CD4-positive, alpha-beta T cell treated with Interleukin-15 for 1 hour (primary cell): ENCODE data around the gene TTLL9.

Source experiments
- DNase-seq: peaks from one replicate; pipeline ENCODE4 v3.0.0-alpha.2; 2020

TTLL9 gene

GRCh38 chr20:31836853-31837608, 33.4 kb upstream of the TTLL9 start:
- DNase-seq, result no peak

GRCh38 chr20:31837896-31838397, 32.5 kb upstream of the TTLL9 start:
- no peak for DNase-seq

- DNase-seq, result no peak
Observed at GRCh38 chr20:31838646-31839292, 31.7 kb upstream of the TTLL9 start.

- DNase-seq, result no peak
Observed at GRCh38 chr20:31839782-31840487, 30.5 kb upstream of the TTLL9 start.

GRCh38 chr20:31840906-31841816, 29.3 kb upstream of the TTLL9 start:
- DNase-seq, result no peak

DNA sequence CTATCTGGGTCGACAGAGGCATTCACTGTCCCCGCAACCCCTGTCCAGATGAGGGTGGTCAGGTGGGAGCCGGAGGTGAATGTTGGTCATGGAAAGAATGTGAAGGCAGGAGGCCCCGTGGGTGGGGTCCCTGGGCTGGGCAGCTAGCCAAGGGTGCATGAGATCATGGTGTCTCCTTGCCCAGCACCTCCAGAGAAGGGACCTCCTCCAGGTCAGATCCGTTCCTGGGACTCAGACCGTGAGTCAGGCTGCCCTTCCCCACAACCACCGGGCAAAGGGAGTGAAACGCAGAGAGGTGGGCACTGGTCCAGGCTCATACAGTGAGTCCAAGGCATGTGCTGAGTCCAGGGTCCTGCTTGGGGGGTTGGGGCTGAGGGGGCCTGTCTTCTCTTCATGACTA, 28.5 kb upstream of the TTLL9 start:
- DNase-seq, result no peak

DNA sequence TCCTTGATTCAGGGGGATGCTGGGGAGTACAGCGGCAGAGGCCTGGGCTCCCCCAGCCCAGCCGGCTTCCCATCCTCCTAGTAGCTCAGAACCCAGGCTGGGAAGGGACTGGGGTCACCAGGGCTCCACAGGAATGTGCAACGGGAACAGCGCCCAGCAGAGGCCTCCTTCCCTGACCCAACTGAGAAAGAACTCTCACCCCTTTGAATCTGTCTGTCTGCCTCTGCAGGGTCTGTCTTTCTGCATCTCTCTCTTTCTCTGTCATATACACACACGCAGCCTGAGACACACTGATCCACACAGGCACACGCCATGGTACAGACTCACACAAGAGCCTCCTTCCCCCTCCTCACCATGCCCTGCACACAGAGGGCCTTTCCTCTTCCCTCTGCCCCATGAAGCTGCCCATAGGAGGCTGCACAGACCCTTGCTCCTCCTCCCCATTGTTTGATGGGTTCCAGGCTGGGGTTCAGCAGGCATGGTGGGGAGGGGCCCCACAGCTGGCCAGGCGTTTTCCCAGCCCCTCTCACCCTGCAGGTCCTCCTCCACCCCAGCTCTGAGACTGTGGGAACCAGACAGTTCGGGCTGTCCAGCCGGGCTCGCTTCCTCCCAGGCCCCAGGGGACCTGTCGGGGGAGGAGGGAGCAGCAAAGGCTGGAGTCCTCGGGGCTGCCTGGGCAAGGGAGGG, 27.8 kb upstream of the TTLL9 start:
- no peak for DNase-seq

DNA sequence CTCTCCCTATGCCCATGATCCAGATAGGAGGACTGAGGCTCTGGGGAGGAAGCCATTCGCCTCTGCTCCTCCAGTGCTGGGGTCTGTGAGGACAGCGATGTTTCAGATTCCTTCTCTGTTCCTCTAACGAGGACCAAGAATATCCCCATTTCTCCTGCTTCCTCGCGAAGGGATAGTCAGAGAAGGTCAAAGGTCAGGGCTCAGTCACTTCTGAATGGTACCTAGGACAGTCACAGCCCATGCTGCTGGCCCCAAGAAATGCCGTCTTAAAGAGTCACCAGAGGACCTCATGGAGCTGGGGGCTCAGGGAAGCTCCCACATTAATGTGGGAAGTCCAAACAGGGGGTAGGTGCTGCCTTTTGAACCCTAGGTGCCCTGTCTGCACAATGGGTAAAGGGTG, 27.1 kb upstream of the TTLL9 start:
- DNase-seq, result no peak

DNA sequence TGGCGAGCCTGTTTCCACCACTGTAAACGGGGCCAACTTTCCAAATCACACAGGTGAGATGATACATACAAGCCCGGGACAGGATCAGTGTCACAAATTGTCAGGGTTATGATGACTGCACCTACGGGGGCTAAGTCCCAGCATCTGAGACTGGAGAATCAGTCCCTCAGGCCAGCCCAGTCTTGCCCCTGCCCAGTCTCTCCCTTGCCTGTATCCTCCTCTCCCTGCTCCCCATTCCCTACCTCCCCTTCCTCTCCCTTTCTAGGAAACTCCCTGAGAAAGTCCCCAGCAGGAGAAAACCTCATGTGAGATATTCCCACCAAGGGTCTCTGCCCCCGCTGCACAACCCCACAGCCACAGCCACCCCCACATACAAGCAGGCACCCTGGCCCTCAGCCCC, 26.6 kb upstream of the TTLL9 start:
- DNase-seq, result no peak

- DNase-seq, result no peak
Observed at GRCh38 chr20:31844737-31845299, 25.6 kb upstream of the TTLL9 start.

- DNase-seq, result no peak
Observed at GRCh38 chr20:31845300-31845863, 25.1 kb upstream of the TTLL9 start, which contains the start of gene FOXS1. Gene FOXS1, minus strand, starts transcription at chr20:31845604. Its CDS starts 62 bp downstream, at chr20:31845542.

- no peak for DNase-seq
Observed at GRCh38 chr20:31846793-31847138, 23.7 kb upstream of the TTLL9 start.

DNA sequence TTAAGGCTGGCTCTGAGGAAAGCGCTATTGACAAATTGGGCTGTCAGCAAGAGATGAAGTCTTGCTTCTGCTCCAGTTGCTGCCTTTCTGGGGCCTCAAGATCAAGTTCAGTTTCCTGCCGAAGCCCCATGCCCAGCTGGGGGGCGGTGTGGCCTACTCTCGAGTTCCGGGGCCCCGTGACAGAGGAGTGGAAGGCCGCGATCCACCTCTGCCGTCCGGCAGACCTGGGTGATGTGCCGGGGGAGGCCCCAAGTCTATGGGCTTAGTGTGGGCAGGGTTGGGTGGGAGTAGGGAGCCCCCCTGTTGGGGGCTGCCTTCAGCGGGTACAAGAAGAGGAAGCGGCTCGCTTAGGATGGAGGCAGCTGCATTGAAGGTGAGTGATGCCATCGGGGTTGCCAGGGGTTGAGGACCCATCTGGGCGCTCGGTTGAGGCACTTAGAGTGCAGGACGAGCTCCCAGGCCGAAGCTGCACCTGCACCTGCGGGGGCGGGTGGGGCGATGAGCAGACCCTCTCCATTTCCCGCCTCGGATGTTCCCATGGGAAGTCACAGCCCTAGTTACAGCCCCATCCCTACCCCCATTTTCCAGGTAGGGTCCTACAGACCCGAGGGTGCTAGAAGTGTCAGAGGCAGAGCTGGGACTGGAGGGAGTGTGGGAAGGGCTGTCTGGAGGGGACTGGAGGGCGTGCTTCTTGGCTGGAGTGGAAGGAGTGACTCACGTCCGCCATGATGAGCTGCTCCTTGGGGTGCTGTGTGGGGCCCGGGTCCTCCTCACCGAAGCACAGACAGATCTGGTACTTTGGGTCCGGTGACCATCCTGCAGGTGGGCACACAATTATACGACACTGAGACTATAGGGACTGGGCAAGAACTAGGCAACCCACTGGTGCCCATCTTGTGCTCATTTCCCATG, 22.1 kb upstream of the TTLL9 start:
- no peak for DNase-seq

DNA sequence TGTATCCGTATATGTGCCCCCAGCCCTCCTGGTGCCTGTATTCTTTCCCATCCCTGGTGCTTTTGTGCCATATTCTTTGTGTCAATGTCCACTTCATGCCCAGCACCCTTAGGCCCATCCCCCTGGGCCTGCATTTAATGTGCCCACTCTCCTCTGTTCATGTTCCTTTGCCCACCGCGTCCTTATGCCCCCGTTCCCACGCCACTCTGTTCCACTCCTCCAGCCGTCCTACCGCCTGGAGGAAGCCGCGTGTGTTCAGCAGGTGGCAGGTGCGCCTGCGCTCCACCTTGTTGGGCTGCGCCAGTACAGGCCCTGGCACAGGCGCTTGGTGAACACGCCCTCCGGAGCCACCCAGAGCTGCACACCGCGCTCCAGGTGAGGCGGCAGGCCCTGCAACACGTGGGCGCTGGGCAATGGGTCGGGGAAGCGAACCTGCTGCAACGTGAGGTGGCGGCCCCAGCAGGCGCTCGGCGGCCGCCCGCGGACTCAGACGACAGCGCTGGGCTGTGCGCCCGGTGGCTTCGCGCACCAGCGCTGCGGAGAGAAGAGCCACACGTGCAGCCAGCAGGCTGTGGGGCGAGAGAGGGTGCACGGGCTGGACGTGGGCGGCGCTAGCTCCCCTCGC, 21.0 kb upstream of the TTLL9 start:
- DNase-seq, result no peak

GRCh38 chr20:31851240-31851955, 19.0 kb upstream of the TTLL9 start:
- no peak for DNase-seq

DNA sequence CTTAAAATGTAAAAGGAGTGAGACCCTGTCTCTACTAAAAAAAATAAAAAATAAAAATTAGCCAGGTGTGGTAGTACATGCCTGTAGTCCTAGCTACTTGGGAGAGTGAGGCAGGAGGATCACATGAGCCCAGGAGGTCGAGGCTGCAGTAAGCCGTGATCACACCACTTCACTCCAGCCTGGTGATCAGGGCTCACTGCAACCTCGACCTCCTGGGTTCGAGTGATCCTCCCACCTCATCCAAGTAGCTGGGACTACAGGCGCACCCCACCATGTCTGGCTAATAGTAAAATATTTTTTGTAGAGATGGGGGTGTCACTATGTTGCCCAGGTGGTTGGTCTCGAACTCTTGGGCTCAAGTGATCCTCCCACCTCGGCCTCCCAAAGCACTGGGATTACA, 17.0 kb upstream of the TTLL9 start:
- no peak for DNase-seq

GRCh38 chr20:31856516-31856915, 13.9 kb upstream of the TTLL9 start:
- no peak for DNase-seq

DNA sequence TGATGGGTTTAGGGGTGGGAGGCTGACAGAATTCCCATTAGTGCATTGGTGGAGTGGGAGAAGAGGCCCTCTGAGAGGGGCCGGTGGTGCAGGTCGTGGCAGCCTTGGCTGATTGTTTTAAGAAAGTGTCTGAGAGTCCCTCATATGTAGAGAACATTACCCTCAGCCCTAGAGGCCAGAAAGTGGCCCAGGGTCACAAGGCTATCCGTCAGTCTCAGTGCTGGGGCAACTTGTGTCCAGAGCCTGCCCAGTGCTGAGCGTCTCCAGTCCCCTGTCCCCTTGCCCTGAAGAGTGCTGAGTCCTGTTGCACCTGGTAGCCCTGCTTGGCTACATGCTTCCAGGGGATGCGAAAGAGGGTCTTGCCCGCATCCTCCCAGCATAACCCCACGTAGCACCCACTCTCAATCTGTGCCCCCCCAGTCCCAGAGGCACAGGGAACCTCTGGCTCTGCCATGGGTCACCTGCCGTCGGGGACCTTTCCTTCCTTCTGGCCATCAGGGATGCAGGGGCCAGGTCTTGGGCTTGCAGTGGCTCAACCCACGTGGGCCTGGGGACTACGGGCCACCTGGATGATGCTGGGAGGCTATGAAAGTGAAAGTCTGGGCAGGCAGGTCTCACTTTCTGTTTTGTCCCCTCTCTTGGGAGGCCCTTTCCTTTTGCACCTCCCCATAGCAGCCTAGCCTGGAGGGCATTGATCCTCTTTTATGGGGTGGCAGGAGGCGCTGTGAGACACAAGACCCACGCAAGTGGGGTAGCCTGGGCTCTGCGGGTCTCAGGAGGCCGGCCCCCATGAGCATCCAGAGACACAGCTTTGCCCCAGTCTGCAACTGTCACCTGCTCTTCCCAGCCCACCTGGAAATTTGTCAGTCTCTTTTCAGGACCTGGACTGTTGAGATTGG, 12.3 kb upstream of the TTLL9 start:
- no peak for DNase-seq
